GM18873 (cell line): Measurements from ENCODE around the gene IL19.

Experiments
- ATAC-seq: cut with Tn5 transposase; IDR thresholded peaks from one replicate; pipeline ENCODE4 v1.9.1; 2021; ENCODE audit warnings: mild to moderate bottlenecking, moderate library complexity, moderate number of reproducible peaks; ENCODE audit not compliant: unreplicated experiment, low FRiP score

Gene IL19

DNA sequence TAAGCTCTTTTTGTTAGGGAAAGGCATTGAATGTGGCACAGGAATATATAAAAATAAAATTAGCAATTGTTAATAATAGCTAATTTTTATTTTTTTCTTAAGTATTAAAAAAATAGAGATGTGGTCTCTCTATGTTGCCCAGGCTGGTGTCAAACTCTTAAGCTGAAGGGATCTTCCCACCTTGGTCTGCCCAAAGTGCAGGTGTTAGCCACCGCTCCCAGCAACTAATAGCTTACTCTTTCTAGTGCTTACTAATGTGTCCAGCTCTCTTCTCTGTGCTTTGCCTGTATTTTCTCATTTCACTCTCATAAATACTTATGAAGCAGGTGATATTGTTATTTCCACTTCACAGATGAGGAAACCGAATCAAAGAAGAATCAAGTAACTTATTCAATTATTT is 113.3 kb downstream of the IL19 start:
- ATAC-seq, result no peak

DNA sequence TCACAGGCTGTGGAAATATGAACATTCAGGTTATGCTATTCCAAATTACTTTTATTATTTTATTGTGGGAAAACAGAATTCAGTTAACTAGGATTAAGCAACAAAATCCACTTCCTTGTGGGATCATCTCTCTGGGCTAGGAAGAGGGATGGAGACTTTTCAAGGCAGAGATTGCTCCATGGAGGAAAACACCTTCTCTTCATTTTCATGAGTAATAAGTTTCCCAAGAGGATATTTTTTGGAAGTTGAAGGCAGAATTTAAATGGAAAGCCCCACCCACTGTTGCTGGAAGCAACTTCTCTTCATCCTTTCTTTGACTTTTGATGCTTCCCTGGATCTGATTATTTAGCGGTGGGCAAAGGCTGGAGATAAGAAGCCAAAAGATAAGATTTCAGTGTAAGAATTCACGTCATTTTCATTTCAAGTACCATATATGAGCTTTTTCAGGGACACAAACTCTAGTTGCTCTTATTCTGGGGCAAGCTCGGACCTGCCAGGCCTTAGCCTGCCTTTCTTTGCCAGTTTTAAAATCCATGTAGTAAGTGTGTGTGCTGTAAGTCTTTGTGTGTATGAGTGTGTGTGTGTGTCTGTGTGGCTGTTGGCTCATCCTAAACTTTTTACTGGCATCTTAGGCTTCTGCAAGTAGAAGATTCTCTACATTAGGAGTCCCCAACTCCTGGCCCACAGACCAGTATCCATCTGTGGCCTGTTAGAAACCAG is 114.9 kb downstream of the IL19 start:
- ATAC-seq, result no peak

DNA sequence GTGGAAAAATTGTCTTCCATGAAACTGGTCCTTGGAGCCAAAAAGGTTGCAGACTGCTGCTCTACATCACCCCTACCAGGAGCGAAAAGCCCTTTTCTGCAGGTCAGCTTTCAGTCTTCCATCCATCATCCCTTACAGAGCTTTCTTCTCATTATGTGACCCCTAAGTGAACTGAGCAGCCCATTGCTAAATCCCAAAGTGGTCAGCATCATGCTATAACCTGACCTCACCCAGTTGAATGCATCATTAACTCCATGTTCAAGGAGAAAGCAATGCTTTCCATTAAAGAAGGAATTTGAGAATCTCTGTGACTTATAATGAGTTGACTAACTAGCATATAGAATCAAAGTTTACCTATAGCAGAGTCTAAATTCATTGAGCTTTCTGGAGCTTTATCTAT is 116.3 kb downstream of the IL19 start:
- ATAC-seq, result no peak

DNA sequence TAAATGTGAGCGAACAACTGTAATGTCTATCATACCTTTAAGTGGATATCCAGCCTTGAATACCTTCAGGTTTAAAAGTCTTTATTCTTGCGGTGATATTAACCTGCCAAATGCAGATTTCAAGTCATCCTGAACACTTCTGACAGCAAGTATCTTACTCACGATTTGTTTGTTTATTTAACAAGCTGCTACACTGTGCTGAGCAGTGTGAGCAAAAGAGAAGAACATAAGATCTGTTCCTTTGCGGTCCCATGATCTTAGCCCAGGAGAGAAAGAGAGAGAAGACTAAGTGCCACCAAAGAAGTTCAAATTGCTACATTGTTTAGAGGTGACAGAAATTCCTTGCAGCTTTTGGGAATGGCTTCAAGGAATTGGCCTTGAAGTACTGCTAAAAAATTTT is 117.1 kb downstream of the IL19 start:
- ATAC-seq, result no peak

- no peak for ATAC-seq
These were observed 119.8 kb downstream of the IL19 start for GRCh38 chr1:206890125-206891060.

GRCh38 chr1:206891412-206891811 is 120.8 kb downstream of the IL19 start:
- no peak for ATAC-seq
